AG08396 (cell line): ENCODE measurements around the gene SLBP.

Experiments
- DNase-seq: peaks from one replicate; pipeline ENCODE4 v3.0.0; 2012; ENCODE audit warnings: low spot score, mixed read lengths

The SLBP gene

GRCh38 chr4:1712216-1713002 is at the start of gene SLBP:
SLBP (minus strand) TSS chr4:1712319; CDS start chr4:1712188, 131 bp downstream.
- DNase-seq = peak; percentile 97

- DNase-seq = no peak
Observed at GRCh38 chr4:1761130-1761689, 49.1 kb upstream of the SLBP start.

- no peak for DNase-seq
Observed at GRCh38 chr4:1760521-1761071, 48.5 kb upstream of the SLBP start.

GRCh38 chr4:1759818-1760223 is 47.7 kb upstream of the SLBP start:
- no peak for DNase-seq

GRCh38 chr4:1759170-1759817 is 47.2 kb upstream of the SLBP start:
- no peak for DNase-seq

- DNase-seq = no peak
Observed at GRCh38 chr4:1758306-1759121, 46.4 kb upstream of the SLBP start.

- no peak for DNase-seq
Observed at GRCh38 chr4:1757836-1758235, 45.7 kb upstream of the SLBP start.

- DNase-seq = no peak
Observed at GRCh38 chr4:1756893-1757779, 45.0 kb upstream of the SLBP start.

- no peak for DNase-seq
Observed at GRCh38 chr4:1756079-1756478, 44.0 kb upstream of the SLBP start.

GRCh38 chr4:1755297-1755696 is 43.2 kb upstream of the SLBP start:
- DNase-seq = no peak

- DNase-seq = no peak
Observed at GRCh38 chr4:1754336-1754735, 42.2 kb upstream of the SLBP start.

GRCh38 chr4:1753697-1754311 is 41.7 kb upstream of the SLBP start:
- no peak for DNase-seq

- no peak for DNase-seq
Observed at GRCh38 chr4:1753294-1753696, 41.2 kb upstream of the SLBP start.

GRCh38 chr4:1752284-1753041 is 40.3 kb upstream of the SLBP start:
- no peak for DNase-seq

- DNase-seq = no peak
Observed at GRCh38 chr4:1751919-1752283, 39.8 kb upstream of the SLBP start.

GRCh38 chr4:1751155-1751918 is 39.2 kb upstream of the SLBP start:
- DNase-seq = no peak

- no peak for DNase-seq
Observed at GRCh38 chr4:1750381-1751154, 38.4 kb upstream of the SLBP start.

- no peak for DNase-seq
Observed at GRCh38 chr4:1749826-1750225, 37.7 kb upstream of the SLBP start.
